ENCODE measurements around the gene RPS6KA5. TPM values are rescaled to one million over a fixed set of nuclear protein-coding genes. Genes with fewer than 3 reads are reported as not detected.

The RPS6KA5 gene
- total RNA-seq, 1 donor from 2014 or later: 0.65 TPM

GRCh38 chr14:91019673-91020072, 40.8 kb downstream of the RPS6KA5 start:
- Mint-ChIP-seq H3K9me3 (ENCODE audit: low read depth) (no peaks in the 10 kb centered on the region), H3K27me3 (ENCODE audit: low read depth) (no peaks in the 10 kb centered on the region), H3K4me1 (ENCODE audit: low read depth) (no peaks in the 10 kb centered on the region), H3K4me3 (ENCODE audit: unreplicated experiment) (no peak overlapping the region), H3K27ac (ENCODE audit: unreplicated experiment) (no peak overlapping the region), H3K36me3 (ENCODE audit: low read depth) (no peaks in the 10 kb centered on the region)
- TF ChIP-seq, protein P1, sequence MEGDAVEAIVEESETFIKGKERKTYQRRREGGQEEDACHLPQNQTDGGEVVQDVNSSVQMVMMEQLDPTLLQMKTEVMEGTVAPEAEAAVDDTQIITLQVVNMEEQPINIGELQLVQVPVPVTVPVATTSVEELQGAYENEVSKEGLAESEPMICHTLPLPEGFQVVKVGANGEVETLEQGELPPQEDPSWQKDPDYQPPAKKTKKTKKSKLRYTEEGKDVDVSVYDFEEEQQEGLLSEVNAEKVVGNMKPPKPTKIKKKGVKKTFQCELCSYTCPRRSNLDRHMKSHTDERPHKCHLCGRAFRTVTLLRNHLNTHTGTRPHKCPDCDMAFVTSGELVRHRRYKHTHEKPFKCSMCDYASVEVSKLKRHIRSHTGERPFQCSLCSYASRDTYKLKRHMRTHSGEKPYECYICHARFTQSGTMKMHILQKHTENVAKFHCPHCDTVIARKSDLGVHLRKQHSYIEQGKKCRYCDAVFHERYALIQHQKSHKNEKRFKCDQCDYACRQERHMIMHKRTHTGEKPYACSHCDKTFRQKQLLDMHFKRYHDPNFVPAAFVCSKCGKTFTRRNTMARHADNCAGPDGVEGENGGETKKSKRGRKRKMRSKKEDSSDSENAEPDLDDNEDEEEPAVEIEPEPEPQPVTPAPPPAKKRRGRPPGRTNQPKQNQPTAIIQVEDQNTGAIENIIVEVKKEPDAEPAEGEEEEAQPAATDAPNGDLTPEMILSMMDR (IDR thresholded peaks at IDR 0.05): no peak
- DNase-seq (ENCODE audit: low spot score): no peak

DNA sequence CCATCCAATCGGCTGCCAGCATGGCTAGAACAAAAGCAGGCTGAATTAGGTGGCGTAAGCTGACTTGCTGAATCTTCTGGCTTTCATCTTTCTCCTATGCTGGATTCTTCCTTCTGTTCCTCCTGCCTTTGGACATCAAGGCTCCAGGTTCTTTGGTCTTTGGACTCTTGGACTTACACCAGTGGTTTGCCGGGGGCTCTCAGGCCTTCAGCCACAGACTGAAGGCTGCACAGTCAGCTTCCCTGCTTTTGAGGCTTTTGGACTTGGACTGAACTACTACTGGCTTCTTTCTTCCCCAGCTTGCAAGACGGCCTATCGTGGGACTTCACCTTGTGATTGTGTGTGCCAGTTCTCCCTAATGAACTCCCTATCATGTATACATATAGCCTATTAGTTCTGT, 42.0 kb downstream of the RPS6KA5 start:
- Mint-ChIP-seq H3K27ac (ENCODE audit: unreplicated experiment) (no peak overlapping the region), H3K4me3 (ENCODE audit: unreplicated experiment) (no peak overlapping the region), H3K4me1 (ENCODE audit: low read depth) (no peaks in the 10 kb centered on the region), H3K36me3 (ENCODE audit: low read depth) (no peaks in the 10 kb centered on the region), H3K27me3 (ENCODE audit: low read depth) (no peaks in the 10 kb centered on the region), H3K9me3 (ENCODE audit: low read depth) (no peaks in the 10 kb centered on the region)
- no peak for DNase-seq (ENCODE audit: low spot score)
- TF ChIP-seq, protein P1 (IDR thresholded peaks at IDR 0.05): no peak

DNA sequence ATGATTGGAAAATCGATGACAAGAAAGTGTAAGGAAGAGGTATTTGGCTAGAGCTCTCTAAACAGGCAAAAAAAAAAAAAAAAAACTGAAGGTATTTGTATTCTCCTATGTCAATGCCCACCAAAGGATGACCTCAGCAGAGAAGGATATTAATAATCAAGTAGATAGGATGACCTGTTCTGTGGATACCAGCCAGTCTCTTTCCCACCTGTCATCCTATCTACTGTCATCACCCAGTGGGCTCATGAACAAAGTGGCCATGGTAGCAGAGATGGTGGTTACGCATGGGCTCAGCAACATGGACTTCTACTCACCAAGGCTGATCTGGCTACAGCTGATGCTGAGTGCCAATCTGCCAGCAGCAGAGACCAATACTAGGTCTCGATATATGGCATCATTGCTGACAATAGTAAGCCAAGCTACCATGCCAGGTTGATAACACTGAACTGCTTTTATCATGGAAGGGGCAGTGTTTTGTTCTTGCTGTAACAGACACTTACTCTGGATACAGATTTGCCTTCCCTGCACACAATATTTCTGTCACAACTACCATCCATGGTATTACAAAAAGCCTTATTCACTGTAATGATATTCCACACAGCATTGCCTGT, 43.5 kb downstream of the RPS6KA5 start:
- no peak overlapping the region for H3K4me3 Mint-ChIP-seq (ENCODE audit: unreplicated experiment)
- no peaks in the 10 kb centered on the region for H3K4me1 Mint-ChIP-seq (ENCODE audit: low read depth)
- TF ChIP-seq, protein P1 (IDR thresholded peaks at IDR 0.05): no peak
- DNase-seq (ENCODE audit: low spot score): no peak
- H3K36me3 Mint-ChIP-seq (ENCODE audit: low read depth): no peaks in the 10 kb centered on the region
- H3K9me3 Mint-ChIP-seq (ENCODE audit: low read depth): no peaks in the 10 kb centered on the region
- no peak overlapping the region for H3K27ac Mint-ChIP-seq (ENCODE audit: unreplicated experiment)
- no peaks in the 10 kb centered on the region for H3K27me3 Mint-ChIP-seq (ENCODE audit: low read depth)

- no peaks in the 10 kb centered on the region for H3K4me1 Mint-ChIP-seq (ENCODE audit: low read depth)
- H3K4me3 Mint-ChIP-seq (ENCODE audit: unreplicated experiment): no peak overlapping the region
- DNase-seq (ENCODE audit: low spot score): no peak
- no peaks in the 10 kb centered on the region for H3K27me3 Mint-ChIP-seq (ENCODE audit: low read depth)
- TF ChIP-seq, protein P1 (IDR thresholded peaks at IDR 0.05): no peak
- H3K27ac Mint-ChIP-seq (ENCODE audit: unreplicated experiment): no peak overlapping the region
- no peaks in the 10 kb centered on the region for H3K36me3 Mint-ChIP-seq (ENCODE audit: low read depth)
- H3K9me3 Mint-ChIP-seq (ENCODE audit: low read depth): no peaks in the 10 kb centered on the region
Observed at GRCh38 chr14:91015435-91015834, 45.0 kb downstream of the RPS6KA5 start.

DNA sequence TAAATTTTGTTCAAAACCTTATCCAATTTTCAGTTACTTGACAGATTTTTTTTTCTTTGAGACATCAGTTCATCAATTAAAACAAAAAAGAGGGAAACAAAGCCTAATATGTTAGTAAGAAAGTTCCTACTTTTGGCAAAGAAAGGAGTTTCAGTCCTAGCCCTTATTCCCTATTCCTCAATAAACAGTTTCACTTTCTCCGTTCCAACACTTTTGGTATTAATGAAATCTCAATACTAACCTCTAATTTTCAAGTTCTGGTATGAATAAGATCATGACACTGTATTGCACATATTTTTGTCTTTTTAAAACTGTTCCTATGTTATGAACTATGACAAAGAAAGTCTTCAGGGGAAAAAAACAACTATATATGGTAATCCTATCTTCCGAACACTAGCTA, 48.4 kb downstream of the RPS6KA5 start:
- no peaks in the 10 kb centered on the region for H3K27me3 Mint-ChIP-seq (ENCODE audit: low read depth)
- H3K27ac Mint-ChIP-seq (ENCODE audit: unreplicated experiment): no peak overlapping the region
- no peaks in the 10 kb centered on the region for H3K9me3 Mint-ChIP-seq (ENCODE audit: low read depth)

More for the DNA sequence above, 48.4 kb downstream of the RPS6KA5 start:
- TF ChIP-seq, protein P1 (IDR thresholded peaks at IDR 0.05): no peak
- H3K4me3 Mint-ChIP-seq (ENCODE audit: unreplicated experiment): no peak overlapping the region
- no peaks in the 10 kb centered on the region for H3K36me3 Mint-ChIP-seq (ENCODE audit: low read depth)
- H3K4me1 Mint-ChIP-seq (ENCODE audit: low read depth): no peaks in the 10 kb centered on the region
- DNase-seq (ENCODE audit: low spot score): no peak

Measured in chondrocyte (in vitro differentiated cells).